M059J (cell line): ENCODE results near the gene ALKBH7. TPM values are rescaled to one million over a fixed set of nuclear protein-coding genes. Genes with fewer than 3 reads are reported as not detected.
"Not testable (repeated sequence)": the region's sequence is repeated elsewhere in the genome, so short reads cannot be mapped to it uniquely, and the experiment has no call there.

Experiments used
- DNase-seq: peaks from one replicate; pipeline ENCODE4 v3.0.0-alpha.2; 2012; ENCODE audit warnings: low read depth
- total RNA-seq: library from RNA; depleted of rRNA; stranded (reverse); fragments of >200 nt; shearing (Covaris generic); gene quantifications from 2 replicates; pipeline ENCODE4 v1.2.3, GENCODE V29; 2014; rRNA removed

The ALKBH7 gene
- 65.4 and 72.6 TPM in 2 replicates for total RNA-seq

GRCh38 chr19:6372594-6373095 lies at the start of gene ALKBH7:
Gene ALKBH7 (plus strand): TSS chr19:6372794. CDS start chr19:6372821, 27 bp downstream.
- peak; percentile 100 for DNase-seq

- no peak for DNase-seq
These were observed 47.8 kb upstream of the ALKBH7 start for GRCh38 chr19:6324757-6325156.

- no peak for DNase-seq
These were observed 47.0 kb upstream of the ALKBH7 start for GRCh38 chr19:6325614-6326013.

- no peak for DNase-seq
These were observed 45.8 kb upstream of the ALKBH7 start for GRCh38 chr19:6326815-6327214.

GRCh38 chr19:6333439-6333838 lies 39.2 kb upstream of the ALKBH7 start, which contains the start of gene ACER1:
Gene ACER1 (minus strand): TSS chr19:6333612. CDS start chr19:6333551, 61 bp downstream.
- DNase-seq: no peak

- no peak for DNase-seq
These were observed 37.9 kb upstream of the ALKBH7 start for GRCh38 chr19:6334490-6335285.

- DNase-seq: no peak
These were observed 31.9 kb upstream of the ALKBH7 start for GRCh38 chr19:6340493-6341201.

GRCh38 chr19:6343462-6343861 lies 29.1 kb upstream of the ALKBH7 start:
- DNase-seq: no peak

- DNase-seq: not testable (repeated sequence)
These were observed 23.3 kb upstream of the ALKBH7 start for GRCh38 chr19:6349271-6349670.

GRCh38 chr19:6350688-6351087 lies 21.9 kb upstream of the ALKBH7 start:
- DNase-seq: no peak

GRCh38 chr19:6352381-6353165 lies 20.0 kb upstream of the ALKBH7 start:
- DNase-seq: no peak

GRCh38 chr19:6354098-6354674 lies 18.4 kb upstream of the ALKBH7 start:
- DNase-seq: no peak

GRCh38 chr19:6355321-6356040 lies 17.1 kb upstream of the ALKBH7 start:
- DNase-seq: not testable (repeated sequence)

- DNase-seq: no peak
These were observed 15.4 kb upstream of the ALKBH7 start for GRCh38 chr19:6357174-6357573.

- DNase-seq: peak; percentile 24
These were observed 14.6 kb upstream of the ALKBH7 start for GRCh38 chr19:6358003-6358402.

GRCh38 chr19:6359568-6360341 lies 12.8 kb upstream of the ALKBH7 start:
- no peak for DNase-seq

- not testable (repeated sequence) for DNase-seq
These were observed 12.1 kb upstream of the ALKBH7 start for GRCh38 chr19:6360445-6360844.

- DNase-seq: not testable (repeated sequence)
These were observed 11.8 kb upstream of the ALKBH7 start for GRCh38 chr19:6360857-6361216.

GRCh38 chr19:6362027-6362350 lies 10.6 kb upstream of the ALKBH7 start:
- peak; percentile 21 for DNase-seq

- DNase-seq: no peak
These were observed 10.2 kb upstream of the ALKBH7 start for GRCh38 chr19:6362351-6362801.
